ENCODE results near the gene RAET1G.
"Not testable (repeated sequence)": the region's sequence is repeated elsewhere in the genome, so short reads cannot be mapped to it uniquely, and the experiment has no call there.

RAET1G gene

GRCh38 chr6:149922642-149923326 is at the start of gene RAET1G:
RAET1G (minus strand) TSS chr6:149923121; CDS start chr6:149923010, 111 bp downstream.
- H3K27ac ChIP-seq (ENCODE audit: low read depth, low read length) = no peak within 1 kb of the TSS
- H3K4me3 ChIP-seq (ENCODE audit: low read depth, low read length) = peak within 1 kb of the TSS; percentile 74
- peaks cover 11% of the 10 kb centered on the region for H3K4me1 ChIP-seq (ENCODE audit: control insufficient read depth, insufficient read depth, low read length, unreplicated experiment)
- peak within 1 kb of the TSS; percentile 44 for H2AFZ ChIP-seq (ENCODE audit: low read length, unreplicated experiment)
- H3K27me3 ChIP-seq (ENCODE audit: insufficient read depth, low read length) = no peaks in the 10 kb centered on the region
- no peaks in the 10 kb centered on the region for H3K79me2 ChIP-seq (ENCODE audit: control insufficient read depth, insufficient read depth, low read length, unreplicated experiment)
- H3K36me3 ChIP-seq (ENCODE audit: insufficient read depth, low read length) = no peaks in the 10 kb centered on the region

- Histone ChIP-seq H3K4me1 (ENCODE audit: control insufficient read depth, insufficient read depth, low read length, unreplicated experiment) (no peaks in the 10 kb centered on the region), H3K27me3 (ENCODE audit: insufficient read depth, low read length) (peaks cover 64% of the 10 kb centered on the region), H3K4me3 (ENCODE audit: low read depth, low read length) (no peak overlapping the region), H2AFZ (ENCODE audit: low read length, unreplicated experiment) (no peak overlapping the region), H3K36me3 (ENCODE audit: insufficient read depth, low read length) (no peaks in the 10 kb centered on the region), H3K27ac (ENCODE audit: low read depth, low read length) (no peak overlapping the region), H3K79me2 (ENCODE audit: control insufficient read depth, insufficient read depth, low read length, unreplicated experiment) (no peaks in the 10 kb centered on the region)
Observed at GRCh38 chr6:149969635-149970034, 46.7 kb upstream of the RAET1G start.

GRCh38 chr6:149968909-149969308 is 46.0 kb upstream of the RAET1G start:
- H3K27me3 ChIP-seq (ENCODE audit: insufficient read depth, low read length) = peaks cover 64% of the 10 kb centered on the region
- not testable (repeated sequence) for H3K4me1 ChIP-seq (ENCODE audit: control insufficient read depth, insufficient read depth, low read length, unreplicated experiment); H3K79me2 ChIP-seq (ENCODE audit: control insufficient read depth, insufficient read depth, low read length, unreplicated experiment); H3K27ac ChIP-seq (ENCODE audit: low read depth, low read length); H3K36me3 ChIP-seq (ENCODE audit: insufficient read depth, low read length); H3K4me3 ChIP-seq (ENCODE audit: low read depth, low read length); H2AFZ ChIP-seq (ENCODE audit: low read length, unreplicated experiment)

- H3K27ac ChIP-seq (ENCODE audit: low read depth, low read length); H3K79me2 ChIP-seq (ENCODE audit: control insufficient read depth, insufficient read depth, low read length, unreplicated experiment); H3K4me1 ChIP-seq (ENCODE audit: control insufficient read depth, insufficient read depth, low read length, unreplicated experiment); H2AFZ ChIP-seq (ENCODE audit: low read length, unreplicated experiment); H3K4me3 ChIP-seq (ENCODE audit: low read depth, low read length); H3K36me3 ChIP-seq (ENCODE audit: insufficient read depth, low read length): not testable (repeated sequence)
- peaks cover 56% of the 10 kb centered on the region for H3K27me3 ChIP-seq (ENCODE audit: insufficient read depth, low read length)
Observed at GRCh38 chr6:149967999-149968398, 45.1 kb upstream of the RAET1G start.

- peaks cover 52% of the 10 kb centered on the region for H3K27me3 ChIP-seq (ENCODE audit: insufficient read depth, low read length)
- H3K27ac ChIP-seq (ENCODE audit: low read depth, low read length) = no peak overlapping the region
- H3K4me3 ChIP-seq (ENCODE audit: low read depth, low read length) = no peak overlapping the region
- H2AFZ ChIP-seq (ENCODE audit: low read length, unreplicated experiment) = no peak overlapping the region
- no peaks in the 10 kb centered on the region for H3K79me2 ChIP-seq (ENCODE audit: control insufficient read depth, insufficient read depth, low read length, unreplicated experiment)
- no peaks in the 10 kb centered on the region for H3K36me3 ChIP-seq (ENCODE audit: insufficient read depth, low read length)
- H3K4me1 ChIP-seq (ENCODE audit: control insufficient read depth, insufficient read depth, low read length, unreplicated experiment) = peaks cover 8% of the 10 kb centered on the region
Observed at GRCh38 chr6:149967591-149967990, 44.7 kb upstream of the RAET1G start.

- H2AFZ ChIP-seq (ENCODE audit: low read length, unreplicated experiment); H3K27ac ChIP-seq (ENCODE audit: low read depth, low read length); H3K4me1 ChIP-seq (ENCODE audit: control insufficient read depth, insufficient read depth, low read length, unreplicated experiment); H3K36me3 ChIP-seq (ENCODE audit: insufficient read depth, low read length); H3K4me3 ChIP-seq (ENCODE audit: low read depth, low read length); H3K79me2 ChIP-seq (ENCODE audit: control insufficient read depth, insufficient read depth, low read length, unreplicated experiment): not testable (repeated sequence)
- H3K27me3 ChIP-seq (ENCODE audit: insufficient read depth, low read length) = peaks cover 46% of the 10 kb centered on the region
Observed at GRCh38 chr6:149966319-149966718, 43.4 kb upstream of the RAET1G start.

GRCh38 chr6:149965194-149966020 is 42.5 kb upstream of the RAET1G start:
- H3K4me3 ChIP-seq (ENCODE audit: low read depth, low read length) = peak overlapping the region; percentile 80
- no peaks in the 10 kb centered on the region for H3K36me3 ChIP-seq (ENCODE audit: insufficient read depth, low read length)
- no peak overlapping the region for H2AFZ ChIP-seq (ENCODE audit: low read length, unreplicated experiment)
- H3K27me3 ChIP-seq (ENCODE audit: insufficient read depth, low read length) = peaks cover 42% of the 10 kb centered on the region
- H3K27ac ChIP-seq (ENCODE audit: low read depth, low read length) = no peak overlapping the region
- no peaks in the 10 kb centered on the region for H3K79me2 ChIP-seq (ENCODE audit: control insufficient read depth, insufficient read depth, low read length, unreplicated experiment)
- H3K4me1 ChIP-seq (ENCODE audit: control insufficient read depth, insufficient read depth, low read length, unreplicated experiment) = peaks cover 8% of the 10 kb centered on the region

- no peaks in the 10 kb centered on the region for H3K79me2 ChIP-seq (ENCODE audit: control insufficient read depth, insufficient read depth, low read length, unreplicated experiment)
- peaks cover 36% of the 10 kb centered on the region for H3K27me3 ChIP-seq (ENCODE audit: insufficient read depth, low read length)
- peaks cover 8% of the 10 kb centered on the region for H3K4me1 ChIP-seq (ENCODE audit: control insufficient read depth, insufficient read depth, low read length, unreplicated experiment)
- H3K4me3 ChIP-seq (ENCODE audit: low read depth, low read length) = peak overlapping the region; percentile 80
- H3K27ac ChIP-seq (ENCODE audit: low read depth, low read length) = no peak overlapping the region
- H3K36me3 ChIP-seq (ENCODE audit: insufficient read depth, low read length) = no peaks in the 10 kb centered on the region
- H2AFZ ChIP-seq (ENCODE audit: low read length, unreplicated experiment) = no peak overlapping the region
Observed at GRCh38 chr6:149964308-149965193, 41.6 kb upstream of the RAET1G start.

GRCh38 chr6:149963462-149964307 is 40.8 kb upstream of the RAET1G start, which contains the start of gene ULBP1:
ULBP1 (plus strand) TSS chr6:149963943; CDS start chr6:149964050, 107 bp downstream.
- Histone ChIP-seq H3K4me1 (ENCODE audit: control insufficient read depth, insufficient read depth, low read length, unreplicated experiment) (peaks cover 8% of the 10 kb centered on the region), H3K27me3 (ENCODE audit: insufficient read depth, low read length) (peaks cover 38% of the 10 kb centered on the region), H3K4me3 (ENCODE audit: low read depth, low read length) (peak within 1 kb of the TSS; percentile 80), H3K79me2 (ENCODE audit: control insufficient read depth, insufficient read depth, low read length, unreplicated experiment) (no peaks in the 10 kb centered on the region), H3K36me3 (ENCODE audit: insufficient read depth, low read length) (no peaks in the 10 kb centered on the region), H3K27ac (ENCODE audit: low read depth, low read length) (no peak within 1 kb of the TSS), H2AFZ (ENCODE audit: low read length, unreplicated experiment) (peak within 1 kb of the TSS; percentile 92)

GRCh38 chr6:149963212-149963461 is 40.2 kb upstream of the RAET1G start:
- H3K27ac ChIP-seq (ENCODE audit: low read depth, low read length) = no peak overlapping the region
- H3K36me3 ChIP-seq (ENCODE audit: insufficient read depth, low read length) = no peaks in the 10 kb centered on the region
- peak overlapping the region; percentile 92 for H2AFZ ChIP-seq (ENCODE audit: low read length, unreplicated experiment)
- peak overlapping the region; percentile 80 for H3K4me3 ChIP-seq (ENCODE audit: low read depth, low read length)
- H3K4me1 ChIP-seq (ENCODE audit: control insufficient read depth, insufficient read depth, low read length, unreplicated experiment) = peaks cover 8% of the 10 kb centered on the region
- H3K79me2 ChIP-seq (ENCODE audit: control insufficient read depth, insufficient read depth, low read length, unreplicated experiment) = no peaks in the 10 kb centered on the region
- H3K27me3 ChIP-seq (ENCODE audit: insufficient read depth, low read length) = peaks cover 38% of the 10 kb centered on the region

Measured in ACC112 (cell line).